ENCODE results near the gene LAMA3.

The LAMA3 gene

DNA sequence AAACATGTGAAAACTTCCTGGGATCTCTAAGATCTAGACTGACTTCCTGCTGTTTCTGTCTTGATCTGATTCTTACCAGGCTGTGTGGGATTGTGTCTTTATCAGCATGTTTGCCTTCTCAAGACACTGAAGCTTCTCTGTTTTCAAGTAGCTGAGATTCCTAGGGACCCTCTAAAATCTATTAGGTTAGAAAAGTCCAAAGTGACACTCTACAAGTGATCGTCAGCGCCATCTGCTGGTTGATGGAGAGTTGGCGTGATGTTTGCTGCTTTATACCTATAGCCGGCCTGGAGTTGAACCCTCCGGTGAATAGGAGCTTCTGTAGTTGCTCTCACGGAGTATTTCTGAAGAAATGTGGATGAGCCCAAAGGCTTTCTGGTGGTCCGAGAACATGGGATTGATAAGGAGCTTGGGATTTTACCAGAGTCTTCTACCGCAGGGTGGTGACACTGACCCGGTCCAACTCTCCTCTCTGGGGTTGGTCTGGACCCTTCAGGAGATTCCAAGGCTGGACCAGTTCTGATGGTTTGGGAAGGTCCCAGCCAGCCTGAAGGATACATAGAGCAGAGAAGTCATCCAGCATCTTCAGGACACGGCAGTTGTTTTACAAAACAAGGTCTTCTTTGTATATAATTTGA, 229.3 kb downstream of the LAMA3 start:
- peak; percentile 18 for DNase-seq

DNA sequence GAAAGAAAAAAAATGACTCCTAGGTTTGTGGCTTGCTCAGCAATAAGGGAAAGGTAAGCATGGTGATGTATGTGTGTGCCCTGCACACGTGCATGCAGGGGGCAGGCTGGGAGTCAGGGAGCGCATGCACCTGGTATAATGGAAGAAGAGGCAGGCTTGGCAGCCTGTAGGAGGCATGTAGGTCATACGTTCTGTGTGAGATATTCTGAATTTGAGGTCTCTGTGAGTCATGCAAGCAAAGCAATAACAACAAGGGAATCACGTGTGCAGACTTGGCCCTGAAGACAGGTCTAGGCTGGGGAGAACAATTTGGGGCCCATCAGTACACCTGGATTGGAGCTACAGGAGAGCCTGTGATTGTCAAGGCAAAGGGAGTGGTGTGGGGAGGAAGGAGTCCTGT, 230.8 kb downstream of the LAMA3 start:
- no peak for DNase-seq

DNA sequence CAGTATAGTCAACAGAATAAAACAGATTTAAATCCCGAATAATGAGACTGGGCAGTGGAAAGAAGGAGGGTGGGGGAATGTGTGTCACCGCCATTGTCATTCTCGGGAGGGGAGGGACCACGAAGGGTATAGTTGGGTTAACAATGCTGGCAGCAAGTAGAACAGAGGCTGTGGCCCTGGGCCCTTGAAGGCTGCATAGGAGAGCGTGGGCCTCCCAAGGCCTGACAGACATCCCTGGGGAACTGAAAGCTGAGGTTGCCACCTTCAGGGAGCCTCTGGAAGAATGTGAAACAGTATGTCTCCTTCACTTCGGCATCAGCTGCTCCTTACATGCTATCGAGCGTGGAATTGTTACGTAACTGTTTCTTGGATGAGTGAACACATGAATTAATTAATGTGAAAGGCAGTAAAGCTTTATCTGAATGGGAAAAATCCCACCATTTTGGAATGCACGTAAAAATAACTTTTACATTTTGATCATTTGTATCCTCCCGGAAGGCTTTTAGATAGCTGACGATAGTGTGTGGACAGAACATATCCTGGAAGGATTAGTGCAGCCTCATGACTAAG, 232.5 kb downstream of the LAMA3 start:
- DNase-seq, result no peak

DNA sequence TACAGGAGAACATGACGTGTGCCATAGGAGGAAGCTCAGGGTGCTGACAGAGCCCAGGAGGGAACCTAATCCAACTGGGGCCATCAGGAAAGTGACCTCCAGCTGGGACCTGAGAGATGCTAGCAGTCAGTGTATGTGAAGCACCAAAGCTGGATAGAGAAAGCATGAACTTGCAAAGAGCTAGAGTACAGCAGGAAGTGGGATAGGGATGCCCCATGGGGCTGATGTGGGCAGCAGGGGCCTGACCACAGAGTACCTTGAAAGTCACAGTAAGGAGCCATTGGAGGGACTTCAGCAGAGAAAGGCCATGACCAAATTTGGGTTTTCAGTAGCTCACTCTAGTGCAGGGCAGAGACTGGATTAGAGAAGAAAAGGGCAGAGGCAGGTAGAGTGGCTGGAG, 233.7 kb downstream of the LAMA3 start:
- no peak for DNase-seq

DNA sequence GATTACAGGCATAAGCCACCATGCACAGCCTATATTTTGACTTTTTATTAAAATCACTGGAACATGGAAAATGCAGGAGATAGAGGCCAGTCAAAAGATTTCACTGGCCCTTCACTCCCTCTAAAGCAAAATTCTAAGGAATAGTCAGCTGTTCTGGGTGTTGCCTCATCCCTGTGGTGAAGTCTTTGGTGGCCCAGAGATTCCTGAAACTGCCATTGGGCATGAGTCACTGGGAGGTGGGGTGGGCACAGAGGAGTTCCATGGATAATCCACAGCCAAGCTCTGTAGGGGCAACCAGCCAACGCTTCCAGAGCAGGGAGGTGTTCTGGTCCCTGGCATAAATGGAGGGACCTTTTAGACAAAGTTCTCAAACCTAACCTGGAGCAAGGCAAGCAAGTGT, 235.6 kb downstream of the LAMA3 start:
- no peak for DNase-seq

DNA sequence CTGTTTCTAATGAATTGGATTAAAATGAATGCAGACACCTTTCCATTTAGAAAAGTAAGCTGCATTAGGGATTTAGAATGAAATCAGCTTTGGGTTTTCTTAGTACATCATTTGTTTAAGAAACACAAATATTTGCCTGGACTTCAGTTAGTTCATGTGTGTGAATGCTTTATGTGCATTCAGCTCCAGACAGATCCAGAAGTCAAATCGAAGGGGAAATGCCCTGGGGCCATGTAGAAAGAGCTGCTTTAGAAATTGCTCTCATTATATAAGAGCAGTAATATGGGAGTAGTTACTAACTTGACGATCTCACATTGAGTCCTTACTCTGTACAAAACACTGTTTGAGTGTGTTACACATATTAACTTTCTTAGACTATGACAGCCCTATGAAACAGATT, 237.3 kb downstream of the LAMA3 start:
- no peak for DNase-seq

DNA sequence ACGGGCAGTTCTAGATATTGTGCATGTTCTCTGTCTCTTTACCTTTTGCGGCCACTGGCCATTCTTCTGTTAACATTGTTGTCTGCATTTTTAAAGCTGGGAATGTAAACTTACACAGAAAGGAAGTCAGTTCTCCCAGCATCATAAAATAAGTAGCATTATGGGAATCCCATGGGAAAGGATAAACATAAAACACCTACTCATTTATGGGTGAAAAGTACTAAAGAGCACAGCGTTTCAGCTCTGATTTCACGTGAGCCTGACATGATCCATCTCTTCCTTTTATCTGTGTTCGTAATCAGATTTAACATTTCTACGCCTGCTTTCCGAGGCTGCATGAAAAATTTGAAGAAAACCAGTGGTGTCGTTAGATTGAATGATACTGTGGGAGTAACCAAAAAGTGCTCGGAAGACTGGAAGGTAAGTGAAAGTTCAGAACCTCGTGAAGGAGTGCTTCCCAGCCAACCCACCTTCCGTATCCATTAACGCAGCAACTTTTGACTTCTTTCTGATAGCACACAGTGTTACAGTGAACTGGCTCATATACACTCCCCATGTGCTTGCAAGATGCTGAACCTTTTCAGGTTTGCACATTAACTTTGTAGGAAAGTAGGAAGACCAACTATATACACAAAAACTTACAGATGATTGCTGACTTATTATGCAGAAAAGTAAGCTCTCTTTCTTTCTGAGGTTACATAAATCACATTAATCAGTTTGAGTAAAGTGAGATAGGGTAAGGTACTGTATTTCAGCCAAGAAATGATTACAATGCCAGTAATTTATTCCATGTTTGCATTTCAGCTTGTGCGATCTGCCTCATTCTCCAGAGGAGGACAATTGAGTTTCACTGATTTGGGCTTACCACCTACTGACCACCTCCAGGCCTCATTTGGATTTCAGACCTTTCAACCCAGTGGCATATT, 238.8 kb downstream of the LAMA3 start:
- DNase-seq, result no peak

DNA sequence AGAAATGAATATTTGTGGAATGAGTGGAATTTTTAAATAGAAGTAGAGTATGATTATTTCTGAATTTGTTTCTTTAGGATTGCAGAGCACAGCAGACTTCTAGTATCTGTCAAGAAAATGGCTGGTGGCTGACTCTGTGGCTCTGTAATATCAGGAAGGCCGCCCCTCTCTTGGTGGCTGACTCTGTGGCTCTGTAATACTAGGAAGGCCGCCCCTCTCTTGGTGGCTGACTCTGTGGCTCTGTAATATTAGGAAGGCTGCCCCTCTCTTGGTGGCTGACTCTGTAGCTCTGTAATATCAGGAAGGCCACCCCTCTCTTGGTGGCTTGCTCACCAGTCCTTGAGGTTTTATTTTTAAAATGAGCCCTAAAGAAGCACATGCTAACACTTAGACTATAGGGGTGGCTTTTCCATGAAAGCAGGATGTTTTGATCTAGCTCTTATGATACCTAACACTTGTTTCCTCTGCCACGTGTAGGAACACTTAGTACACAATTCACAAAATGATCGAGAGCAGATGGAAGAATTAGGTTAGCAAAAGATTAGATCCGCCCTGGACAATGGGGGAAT, 240.2 kb downstream of the LAMA3 start:
- no peak for DNase-seq

DNA sequence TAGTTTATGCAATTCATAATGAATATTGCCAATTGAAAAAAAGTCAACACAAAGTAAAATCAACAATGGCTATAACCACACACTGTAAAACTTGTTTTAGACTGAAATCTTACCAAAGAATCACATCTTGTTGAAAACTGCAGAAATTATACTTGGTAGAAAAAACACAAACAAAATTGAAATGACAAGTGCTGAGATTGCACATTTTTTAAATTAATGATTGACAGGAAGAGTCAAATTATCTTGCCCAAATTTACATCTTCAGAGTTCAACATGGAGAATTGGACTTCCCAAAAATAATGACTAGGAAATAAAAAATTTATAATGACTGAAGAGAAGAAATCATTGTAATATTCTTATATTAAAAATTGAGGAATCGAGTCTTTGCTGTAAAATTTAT, 240.7 kb downstream of the LAMA3 start:
- DNase-seq, result no peak

DNA sequence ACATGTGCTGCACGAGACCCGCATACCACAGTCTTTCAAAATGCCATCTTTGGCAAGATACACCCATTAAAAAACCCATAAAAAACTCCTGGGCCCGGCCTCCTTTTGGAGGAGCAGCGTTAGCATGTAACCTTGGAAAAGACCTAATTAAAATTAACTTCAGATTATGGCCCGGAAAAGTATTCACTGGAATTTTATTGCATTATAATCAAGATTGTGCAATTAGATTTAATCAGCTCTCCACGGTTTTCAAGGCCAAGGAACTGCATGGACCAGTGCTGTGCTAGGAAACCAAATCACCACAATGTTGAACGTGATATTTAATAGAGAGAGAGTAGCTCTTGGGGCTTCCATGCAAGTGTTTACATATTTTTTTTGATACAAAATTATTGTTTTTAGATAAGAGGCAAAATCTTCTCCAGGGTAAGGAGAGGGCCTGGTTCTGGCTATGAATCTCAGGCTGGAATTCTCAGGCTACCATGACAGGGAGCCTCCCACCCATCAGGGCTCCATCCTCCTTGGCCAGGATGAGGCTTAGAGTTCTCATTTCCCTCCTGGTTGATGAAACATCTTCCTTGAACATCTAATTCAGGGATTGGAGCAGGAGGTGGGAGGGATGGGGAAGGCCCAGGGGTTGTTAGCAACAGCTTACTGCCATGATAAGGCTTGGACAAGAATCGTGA, 243.3 kb downstream of the LAMA3 start:
- no peak for DNase-seq

DNA sequence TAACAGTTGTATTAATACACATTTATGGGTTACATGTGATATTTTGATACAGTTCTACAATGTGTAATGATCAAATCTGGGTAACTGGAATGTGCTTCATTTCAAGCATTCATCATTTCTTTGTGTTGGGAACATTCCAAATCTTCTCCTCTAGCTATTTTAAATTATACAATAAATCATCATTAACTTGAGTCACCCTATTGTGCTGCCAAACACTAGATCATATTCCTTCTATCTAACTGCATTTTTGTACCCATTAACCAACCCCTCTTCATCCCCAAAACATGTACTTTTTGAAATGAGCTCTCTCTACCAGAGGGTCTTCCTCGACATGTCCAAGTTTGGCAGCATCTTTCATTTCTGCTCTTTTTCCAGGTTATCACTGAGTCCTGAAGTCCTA, 244.2 kb downstream of the LAMA3 start:
- no peak for DNase-seq

DNA sequence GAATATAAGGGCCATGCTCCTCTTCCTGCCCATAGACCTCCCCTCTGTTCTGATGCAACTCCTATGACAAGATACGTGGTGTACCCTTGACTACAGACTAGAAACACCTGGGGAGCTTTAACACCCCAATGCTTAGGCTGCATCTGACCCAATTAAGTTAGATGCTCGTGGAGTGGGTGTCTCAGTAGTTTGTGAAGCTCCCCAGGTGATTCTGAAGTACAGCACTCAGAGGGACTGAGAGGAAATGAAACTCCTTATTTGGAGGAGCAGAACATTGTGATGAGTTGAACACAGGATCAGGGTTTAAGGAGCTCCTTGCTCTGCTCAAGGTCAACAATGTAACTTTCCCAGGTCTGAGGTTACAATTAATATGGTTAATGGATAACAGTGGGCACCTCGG, 245.0 kb downstream of the LAMA3 start:
- no peak for DNase-seq

DNA sequence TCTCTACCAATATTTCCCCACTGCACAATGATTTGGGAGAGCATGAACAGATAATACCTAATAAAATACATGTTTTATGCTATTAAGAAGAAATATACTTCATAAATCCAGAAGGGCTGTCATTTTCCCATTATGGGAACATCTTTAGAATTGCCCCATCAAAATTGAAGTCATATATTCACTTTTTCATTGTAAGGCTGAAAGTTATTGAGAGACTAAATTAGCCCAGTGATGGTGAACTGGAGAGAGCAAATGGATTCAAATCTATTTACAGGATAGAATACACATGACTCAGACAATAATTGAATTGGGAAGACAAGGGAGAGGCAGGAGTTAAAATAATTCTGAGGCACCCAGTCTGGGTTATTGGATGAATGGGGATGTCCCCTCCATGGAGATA, 245.6 kb downstream of the LAMA3 start:
- no peak for DNase-seq

DNA sequence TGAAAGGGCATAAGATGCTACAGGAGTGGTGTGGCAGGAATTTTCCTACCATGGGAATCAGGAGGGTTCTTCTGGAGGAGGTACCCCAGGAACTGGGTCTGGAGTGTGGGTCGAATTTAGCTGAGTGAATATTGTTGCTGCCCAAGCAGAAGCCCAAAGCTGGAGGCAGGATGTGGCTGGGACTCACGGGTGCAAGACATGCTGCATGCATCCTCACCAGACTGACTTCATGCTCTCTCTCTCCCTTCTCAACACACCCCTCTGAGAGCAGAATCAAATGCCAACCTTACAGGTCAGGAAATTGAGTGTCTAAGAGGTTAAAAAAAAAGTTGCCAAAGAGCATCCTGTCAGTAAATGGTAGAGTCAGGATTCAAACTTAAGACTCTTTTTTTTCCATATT, 246.6 kb downstream of the LAMA3 start:
- DNase-seq, result no peak

DNA sequence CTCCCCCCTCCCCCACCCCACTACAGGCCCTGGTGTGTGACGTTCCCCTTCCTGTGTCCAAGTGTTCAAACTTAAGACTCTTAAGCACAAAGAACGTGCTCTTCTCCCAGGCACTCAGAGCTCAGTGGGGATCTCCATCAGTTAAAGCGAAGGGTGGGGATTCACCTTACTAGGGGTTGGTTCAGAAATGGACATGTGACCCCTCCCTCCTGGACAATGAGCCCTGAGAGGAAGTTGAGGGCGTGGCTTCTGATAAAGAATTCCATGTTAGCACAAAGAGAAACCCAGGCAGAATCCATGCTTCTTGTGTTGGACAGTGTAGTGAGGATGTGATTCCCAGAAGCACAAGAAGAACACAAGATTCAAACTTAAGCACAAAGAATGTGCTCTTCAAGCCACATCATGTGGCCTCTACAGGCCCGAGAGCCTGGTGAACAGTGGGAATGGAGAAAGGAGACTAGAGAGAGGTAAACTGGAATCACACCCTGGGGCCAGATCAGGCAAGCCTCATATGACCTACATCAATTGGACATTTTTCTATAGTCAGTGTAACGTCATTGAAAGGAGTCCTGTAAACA, 247.2 kb downstream of the LAMA3 start:
- no peak for DNase-seq

DNA sequence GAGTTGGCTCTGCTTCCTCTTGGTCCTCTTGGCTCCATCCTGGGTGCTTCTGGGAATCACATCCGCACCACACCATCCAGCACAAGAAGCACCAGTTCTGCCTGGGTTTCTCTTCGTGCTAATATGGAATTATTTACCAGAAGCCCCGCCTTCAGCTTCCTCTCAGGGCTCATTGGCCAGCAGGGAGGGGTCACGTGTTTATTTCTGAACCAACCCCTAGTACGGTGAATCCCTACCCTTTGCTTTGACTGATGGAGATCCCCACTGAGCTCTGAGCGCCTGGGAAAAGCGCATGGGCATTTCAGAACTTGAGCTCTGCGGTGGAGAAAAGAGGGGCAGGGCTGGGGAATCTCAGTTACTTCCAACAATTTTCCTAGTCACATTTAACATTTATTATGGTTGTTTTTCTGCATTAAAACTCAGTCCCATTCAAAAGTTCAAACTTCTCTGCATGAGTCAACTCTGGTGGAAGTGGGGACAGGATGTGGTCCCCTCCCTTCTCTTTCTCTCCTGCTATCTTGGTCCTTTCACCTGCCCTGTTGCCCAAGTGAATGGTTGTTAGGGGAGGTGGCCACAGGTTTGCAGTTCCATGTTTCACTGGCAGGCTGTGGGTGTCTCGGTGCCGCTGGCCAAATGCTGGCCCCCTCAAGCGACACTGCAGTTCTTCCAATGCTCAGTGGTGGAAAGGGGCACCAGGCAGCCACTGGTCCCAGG, 248.9 kb downstream of the LAMA3 start:
- no peak for DNase-seq

DNA sequence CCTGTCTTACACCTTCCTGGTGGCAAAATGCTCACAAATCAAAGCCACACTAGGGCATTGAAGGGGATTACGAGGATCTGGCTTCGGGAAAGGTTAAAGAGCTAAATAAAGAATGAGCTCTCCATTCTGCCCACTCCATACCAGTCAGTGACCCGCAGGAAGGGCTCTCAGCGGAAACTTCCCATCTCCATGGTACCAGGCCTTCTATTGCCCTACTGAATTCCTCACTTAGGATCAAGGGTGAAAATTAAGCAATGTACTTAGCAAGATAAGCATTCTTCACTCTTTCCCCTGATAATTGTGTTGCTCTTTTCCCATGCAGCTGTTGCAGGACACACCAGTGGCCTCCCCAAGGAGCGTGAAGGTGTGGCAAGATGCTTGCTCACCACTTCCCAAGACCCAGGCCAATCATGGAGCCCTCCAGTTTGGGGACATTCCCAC, 249.7 kb downstream of the LAMA3 start:
- DNase-seq, result no peak

DNA sequence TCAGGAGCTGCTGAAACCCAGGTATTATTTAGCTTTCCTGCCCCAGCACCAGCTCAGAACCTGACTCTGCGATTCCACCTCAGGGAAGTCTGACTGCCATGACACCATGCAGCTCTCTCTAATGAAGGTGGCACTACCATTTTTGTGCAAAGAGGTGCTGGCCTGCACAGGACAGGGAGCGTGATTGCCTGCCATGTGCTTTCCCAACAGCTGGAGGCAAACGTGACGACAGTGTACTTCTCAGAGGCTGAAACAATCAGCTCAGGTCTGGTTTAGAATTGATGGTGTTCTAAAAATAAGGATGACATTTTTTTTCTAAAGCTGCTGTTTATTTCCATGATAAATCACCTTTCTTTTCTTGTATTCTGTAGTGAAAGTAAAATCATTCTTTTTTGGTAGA, 250.1 kb downstream of the LAMA3 start:
- DNase-seq, result no peak

DNA sequence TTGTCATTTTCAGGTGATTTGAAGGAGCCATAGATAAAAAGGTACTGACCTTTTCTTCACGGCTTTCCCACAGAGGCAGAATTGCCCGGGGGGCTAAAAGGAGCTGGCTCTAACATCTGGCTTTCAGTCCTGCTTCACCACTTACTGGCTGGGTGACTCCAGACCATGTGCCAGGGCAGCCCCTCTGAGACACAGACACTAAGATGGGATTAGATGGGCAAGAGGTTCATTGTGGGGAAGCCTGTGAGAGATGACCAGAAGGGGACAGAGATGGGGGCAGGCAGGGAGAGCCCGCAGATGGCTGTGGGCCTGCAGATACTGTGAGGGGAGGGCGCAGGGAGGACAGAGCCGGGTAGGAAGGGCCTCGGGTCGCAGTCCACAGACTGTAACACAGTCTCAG, 250.6 kb downstream of the LAMA3 start:
- DNase-seq, result no peak

DNA sequence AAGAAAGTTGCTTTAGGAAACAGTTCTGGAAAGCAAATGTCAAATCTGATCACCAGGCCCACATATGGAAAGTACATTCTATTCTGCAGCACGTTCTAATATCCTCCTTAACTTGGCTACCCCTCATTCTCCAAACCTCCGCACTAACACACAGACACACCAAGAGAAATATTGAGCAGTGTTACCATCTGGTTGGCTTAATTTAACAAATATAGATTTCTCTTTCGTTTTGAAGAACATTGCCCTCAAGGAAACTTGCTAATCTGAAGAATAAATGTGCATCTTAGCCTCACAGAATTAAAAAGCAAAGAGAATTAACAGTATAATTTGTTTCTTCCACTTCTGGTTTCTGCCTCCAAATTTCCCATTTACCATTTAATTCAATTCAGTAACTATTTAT, 252.5 kb downstream of the LAMA3 start:
- DNase-seq, result no peak

DNA sequence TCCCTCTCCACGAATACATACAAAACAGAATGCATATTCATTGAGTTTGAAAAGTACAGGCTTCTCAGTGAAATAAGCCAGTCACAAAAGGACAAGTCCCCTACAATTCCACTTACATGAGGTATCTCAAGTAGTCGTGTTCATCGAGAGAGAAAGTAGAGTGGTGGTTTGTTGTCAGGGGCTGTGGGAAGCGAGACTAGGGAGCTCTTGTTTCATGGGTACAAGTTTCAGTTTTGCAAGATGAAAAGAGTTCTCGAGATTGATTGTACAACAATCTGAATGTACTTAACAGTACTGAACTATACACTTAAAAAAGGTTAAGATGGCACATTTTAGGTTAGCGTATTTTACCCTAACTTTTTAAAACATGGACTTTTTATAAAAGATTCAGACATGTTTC, 253.9 kb downstream of the LAMA3 start:
- DNase-seq, result no peak

Measured in SHP77 treated with DMSO at 0.1 percent for 48 hours (cell line).